HL-60 (cell line): ENCODE data around the gene TANGO6.
A peak's percentile ranks its signal among the peaks of the same experiment; 100 is the strongest.

Experiments used
- DNase-seq, 2 experiments: peaks; one replicate each; pipeline ENCODE4 v3.0.0-alpha.2; 2010 to 2020; ENCODE audit warnings: low read depth in 1 of 2, low spot score in 1 of 2
- H3K27ac ChIP-seq: fragments of 250-450 bp; sonication (Bioruptor Pico); replicated peaks from 2 replicates; pipeline ENCODE4 v1.5.1; 2020; ENCODE audit warnings: mild to moderate bottlenecking, moderate library complexity
- H3K27me3 ChIP-seq: fragments of 250-450 bp; sonication (Bioruptor Pico); 2 replicates; pipeline ENCODE4 v1.5.1; 2021; ENCODE audit warnings: mild to moderate bottlenecking, moderate library complexity; ENCODE audit not compliant: insufficient read depth, poor library complexity, severe bottlenecking
- H3K4me3 ChIP-seq: replicated peaks from 2 replicates; pipeline ENCODE4 v1.5.1; 2011; ENCODE audit warnings: mild to moderate bottlenecking, control low read depth, low read length; ENCODE audit not compliant: insufficient read depth
- GABPA ChIP-seq: IDR thresholded peaks from 2 replicates; pipeline ENCODE4 v1.6.1; 2012; ENCODE audit warnings: low read depth
- POLR2AphosphoS5 ChIP-seq: IDR thresholded peaks from 2 replicates; pipeline ENCODE4 v1.6.1; 2012; ENCODE audit warnings: low read depth
- SPI1 ChIP-seq: IDR thresholded peaks from 2 replicates; pipeline ENCODE4 v1.6.1; 2012; ENCODE audit warnings: low read depth, mild to moderate bottlenecking, borderline replicate concordance
- TF ChIP-seq, protein P1 (sequence below): IDR thresholded peaks from 2 replicates; pipeline ENCODE4 v1.6.1; 2012; ENCODE audit warnings: low read depth; ENCODE audit not compliant: insufficient replicate concordance
- TF ChIP-seq, protein P2 (sequence below): IDR thresholded peaks from one replicate; pipeline ENCODE4 v1.5.1; 2011; ENCODE audit warnings: low read length, control low read depth, inconsistent platforms; ENCODE audit not compliant: insufficient read depth

TANGO6 gene

DNA sequence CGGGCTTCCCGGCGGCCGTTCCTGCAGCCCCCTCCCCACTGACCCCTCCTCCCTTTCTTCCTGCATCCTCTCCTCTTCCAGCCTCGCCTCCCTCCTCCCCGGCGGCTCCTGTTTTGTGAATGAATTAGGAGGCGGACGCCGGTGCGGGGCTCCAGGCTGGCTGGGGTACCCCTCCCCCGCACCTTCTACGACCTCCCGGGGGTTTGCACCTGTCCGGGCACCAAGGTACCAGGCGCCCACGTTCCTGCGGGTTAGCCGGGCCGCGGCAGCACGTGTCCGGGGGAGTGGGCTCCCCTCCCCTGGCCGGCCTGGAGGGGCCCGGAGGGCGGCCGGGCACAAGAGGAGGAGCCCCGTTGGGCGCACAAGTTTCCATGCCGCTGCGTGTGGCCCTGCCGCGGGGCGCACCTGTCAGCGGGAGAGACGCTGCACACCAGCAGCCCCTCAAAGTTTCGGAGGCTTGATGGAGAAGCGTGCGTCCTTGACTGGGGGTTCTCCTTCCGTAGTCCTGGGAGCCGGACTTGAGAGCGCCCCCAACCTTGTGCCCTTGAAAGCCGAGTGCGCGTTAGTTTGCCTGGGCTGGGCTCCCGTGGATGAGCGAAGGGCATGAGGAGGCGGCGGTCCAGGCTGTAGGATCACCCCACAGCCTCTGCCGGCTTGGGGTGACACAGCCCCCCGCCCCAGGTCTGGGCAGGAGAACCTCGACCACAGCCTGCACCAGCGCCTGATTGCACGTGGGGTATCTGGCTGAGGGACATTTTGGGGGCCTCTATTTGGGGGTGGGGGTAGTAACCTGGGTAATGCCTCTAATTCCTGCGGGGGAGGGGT is 263.4 kb downstream of the TANGO6 start:
- H3K4me3 ChIP-seq = peak overlapping the region; percentile 62
- no peak for DNase-seq
- TF ChIP-seq SPI1 (no peak), POLR2AphosphoS5 (no peak), GABPA (no peak)
- TF ChIP-seq, protein P1, sequence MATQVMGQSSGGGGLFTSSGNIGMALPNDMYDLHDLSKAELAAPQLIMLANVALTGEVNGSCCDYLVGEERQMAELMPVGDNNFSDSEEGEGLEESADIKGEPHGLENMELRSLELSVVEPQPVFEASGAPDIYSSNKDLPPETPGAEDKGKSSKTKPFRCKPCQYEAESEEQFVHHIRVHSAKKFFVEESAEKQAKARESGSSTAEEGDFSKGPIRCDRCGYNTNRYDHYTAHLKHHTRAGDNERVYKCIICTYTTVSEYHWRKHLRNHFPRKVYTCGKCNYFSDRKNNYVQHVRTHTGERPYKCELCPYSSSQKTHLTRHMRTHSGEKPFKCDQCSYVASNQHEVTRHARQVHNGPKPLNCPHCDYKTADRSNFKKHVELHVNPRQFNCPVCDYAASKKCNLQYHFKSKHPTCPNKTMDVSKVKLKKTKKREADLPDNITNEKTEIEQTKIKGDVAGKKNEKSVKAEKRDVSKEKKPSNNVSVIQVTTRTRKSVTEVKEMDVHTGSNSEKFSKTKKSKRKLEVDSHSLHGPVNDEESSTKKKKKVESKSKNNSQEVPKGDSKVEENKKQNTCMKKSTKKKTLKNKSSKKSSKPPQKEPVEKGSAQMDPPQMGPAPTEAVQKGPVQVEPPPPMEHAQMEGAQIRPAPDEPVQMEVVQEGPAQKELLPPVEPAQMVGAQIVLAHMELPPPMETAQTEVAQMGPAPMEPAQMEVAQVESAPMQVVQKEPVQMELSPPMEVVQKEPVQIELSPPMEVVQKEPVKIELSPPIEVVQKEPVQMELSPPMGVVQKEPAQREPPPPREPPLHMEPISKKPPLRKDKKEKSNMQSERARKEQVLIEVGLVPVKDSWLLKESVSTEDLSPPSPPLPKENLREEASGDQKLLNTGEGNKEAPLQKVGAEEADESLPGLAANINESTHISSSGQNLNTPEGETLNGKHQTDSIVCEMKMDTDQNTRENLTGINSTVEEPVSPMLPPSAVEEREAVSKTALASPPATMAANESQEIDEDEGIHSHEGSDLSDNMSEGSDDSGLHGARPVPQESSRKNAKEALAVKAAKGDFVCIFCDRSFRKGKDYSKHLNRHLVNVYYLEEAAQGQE = no peak
- TF ChIP-seq, protein P2, sequence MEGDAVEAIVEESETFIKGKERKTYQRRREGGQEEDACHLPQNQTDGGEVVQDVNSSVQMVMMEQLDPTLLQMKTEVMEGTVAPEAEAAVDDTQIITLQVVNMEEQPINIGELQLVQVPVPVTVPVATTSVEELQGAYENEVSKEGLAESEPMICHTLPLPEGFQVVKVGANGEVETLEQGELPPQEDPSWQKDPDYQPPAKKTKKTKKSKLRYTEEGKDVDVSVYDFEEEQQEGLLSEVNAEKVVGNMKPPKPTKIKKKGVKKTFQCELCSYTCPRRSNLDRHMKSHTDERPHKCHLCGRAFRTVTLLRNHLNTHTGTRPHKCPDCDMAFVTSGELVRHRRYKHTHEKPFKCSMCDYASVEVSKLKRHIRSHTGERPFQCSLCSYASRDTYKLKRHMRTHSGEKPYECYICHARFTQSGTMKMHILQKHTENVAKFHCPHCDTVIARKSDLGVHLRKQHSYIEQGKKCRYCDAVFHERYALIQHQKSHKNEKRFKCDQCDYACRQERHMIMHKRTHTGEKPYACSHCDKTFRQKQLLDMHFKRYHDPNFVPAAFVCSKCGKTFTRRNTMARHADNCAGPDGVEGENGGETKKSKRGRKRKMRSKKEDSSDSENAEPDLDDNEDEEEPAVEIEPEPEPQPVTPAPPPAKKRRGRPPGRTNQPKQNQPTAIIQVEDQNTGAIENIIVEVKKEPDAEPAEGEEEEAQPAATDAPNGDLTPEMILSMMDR = no peak
- no peak overlapping the region for H3K27ac ChIP-seq
- H3K27me3 ChIP-seq = peaks cover 6% of the 10 kb centered on the region

DNA sequence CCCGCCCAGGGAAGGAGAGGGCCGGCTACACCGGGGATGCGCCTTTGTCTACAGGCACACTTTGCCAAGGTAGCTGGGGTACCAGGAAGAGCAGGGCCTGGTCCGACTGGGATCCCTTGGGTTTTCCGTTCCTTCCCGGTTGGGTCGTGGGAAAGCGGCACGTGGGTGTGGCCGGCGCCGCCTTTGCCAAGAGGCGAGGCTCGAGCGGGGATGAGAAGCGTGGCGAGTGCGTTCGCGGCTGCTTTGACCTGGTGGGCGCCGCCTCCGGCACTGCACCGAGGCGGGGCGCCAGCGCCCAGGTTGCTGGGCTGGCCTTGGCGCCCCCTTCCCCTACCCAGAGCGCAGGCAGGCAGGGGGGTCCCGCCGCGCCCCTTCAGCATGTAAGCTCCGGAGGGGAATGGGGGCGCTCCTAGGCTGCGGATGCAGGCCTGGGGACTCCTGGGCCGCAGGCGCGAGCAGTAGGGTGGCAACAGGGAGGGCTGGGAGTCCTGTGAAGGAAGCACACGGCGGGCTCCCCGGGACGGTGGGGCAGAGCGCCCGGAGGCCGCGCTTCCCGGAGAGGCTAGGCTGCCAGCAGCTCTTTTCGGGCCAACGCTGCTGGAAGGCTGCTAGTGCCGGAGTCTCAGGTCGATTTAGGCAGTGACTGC is 264.1 kb downstream of the TANGO6 start:
- no peak for TF ChIP-seq POLR2AphosphoS5
- no peak for TF ChIP-seq GABPA
- no peak for TF ChIP-seq SPI1
- TF ChIP-seq, protein P1 = no peak
- Histone ChIP-seq H3K27me3 (peaks cover 6% of the 10 kb centered on the region), H3K4me3 (no peak overlapping the region), H3K27ac (no peak overlapping the region)
- DNase-seq = no peak

DNA sequence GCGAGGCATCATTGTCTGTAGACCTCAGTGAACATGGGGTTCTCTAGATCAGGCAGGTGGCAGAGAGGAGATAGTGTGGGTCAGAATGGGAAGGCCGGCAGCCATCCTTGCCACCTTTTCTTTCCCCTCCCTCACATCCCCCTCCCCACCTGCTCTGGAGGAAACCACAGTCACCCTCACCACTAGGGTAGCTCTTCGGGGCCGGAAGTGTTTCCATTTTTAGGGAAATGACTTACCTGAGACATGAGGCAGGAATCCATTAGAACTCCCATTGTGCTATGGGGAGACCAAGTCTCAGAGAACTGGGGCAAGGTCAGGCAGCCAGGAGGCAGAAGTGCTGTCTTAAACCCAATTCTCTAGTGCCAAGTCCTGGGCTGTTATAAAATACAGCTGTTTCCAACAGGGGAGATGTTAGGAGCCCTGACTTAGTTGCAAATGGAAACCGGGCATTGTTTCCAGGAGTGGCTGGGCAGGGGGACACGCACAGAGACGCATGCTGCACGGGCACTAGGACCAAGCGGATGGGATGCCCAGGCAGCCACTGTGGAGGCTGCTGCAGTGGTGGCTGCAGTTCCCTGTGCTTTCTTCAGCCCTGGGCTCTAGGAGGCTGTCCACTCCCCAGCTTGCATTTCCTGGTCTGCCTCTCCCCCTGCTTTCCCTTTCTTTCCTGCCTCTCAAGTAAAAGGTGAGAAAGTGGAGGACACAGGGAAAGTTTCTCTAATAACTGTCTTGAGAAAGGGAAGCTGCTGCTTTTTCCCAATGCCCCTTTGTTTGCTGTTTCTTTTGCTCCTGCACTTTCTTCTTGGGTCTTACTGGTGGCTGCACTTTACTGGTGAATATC is 265.0 kb downstream of the TANGO6 start:
- Histone ChIP-seq H3K27me3 (peaks cover 6% of the 10 kb centered on the region), H3K4me3 (no peak overlapping the region), H3K27ac (no peak overlapping the region)
- no peak for DNase-seq
- no peak for TF ChIP-seq POLR2AphosphoS5
- no peak for TF ChIP-seq GABPA
- TF ChIP-seq, protein P1 = no peak
- TF ChIP-seq, protein P2 = no peak
- no peak for TF ChIP-seq SPI1
